ENCODE results near the gene MCRIP1. TPM values are rescaled to one million over a fixed set of nuclear protein-coding genes. Genes with fewer than 3 reads are reported as not detected.

Gene MCRIP1
- polyA plus RNA-seq, 1 of the 3 experiments (the other 2 are of a cell fraction), result 156 TPM

GRCh38 chr17:81821603-81822311 is 11.3 kb downstream of the MCRIP1 start (continued):
- TF ChIP-seq ZBTB33 (IDR thresholded peaks at IDR 0.05; ENCODE audit: borderline replicate concordance, low read depth), result no peak
- TF ChIP-seq RXRA (IDR thresholded peaks at IDR 0.05; ENCODE audit: borderline replicate concordance, low read depth), result no peak
- TF ChIP-seq FOXM1 (IDR thresholded peaks at IDR 0.05; ENCODE audit: low read depth), result no peak
- TF ChIP-seq, protein P1, sequence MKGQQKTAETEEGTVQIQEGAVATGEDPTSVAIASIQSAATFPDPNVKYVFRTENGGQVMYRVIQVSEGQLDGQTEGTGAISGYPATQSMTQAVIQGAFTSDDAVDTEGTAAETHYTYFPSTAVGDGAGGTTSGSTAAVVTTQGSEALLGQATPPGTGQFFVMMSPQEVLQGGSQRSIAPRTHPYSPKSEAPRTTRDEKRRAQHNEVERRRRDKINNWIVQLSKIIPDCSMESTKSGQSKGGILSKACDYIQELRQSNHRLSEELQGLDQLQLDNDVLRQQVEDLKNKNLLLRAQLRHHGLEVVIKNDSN (IDR thresholded peaks at IDR 0.05; ENCODE audit: borderline replicate concordance, low read depth), result no peak
- no peak for TF ChIP-seq POLR2AphosphoS5 (IDR thresholded peaks at IDR 0.05; ENCODE audit: low read depth, low read length)
- no peak for TF ChIP-seq RFX5 (IDR thresholded peaks at IDR 0.05; ENCODE audit: low read length)
- TF ChIP-seq SIN3A (IDR thresholded peaks at IDR 0.05; ENCODE audit: borderline replicate concordance, low read depth, low read length), result no peak
- TF ChIP-seq MXI1 (IDR thresholded peaks at IDR 0.05; ENCODE audit: low read depth, low read length), result peak; percentile 24; the same call in 1 of the 2 replicates
- TF ChIP-seq IRF3 (IDR thresholded peaks at IDR 0.05; ENCODE audit: low read depth, low read length), result no peak
- TF ChIP-seq TAF1 (IDR thresholded peaks at IDR 0.05; ENCODE audit: borderline replicate concordance, low read depth, low read length), result no peak
- TF ChIP-seq EP300 (IDR thresholded peaks at IDR 0.05; ENCODE audit: borderline replicate concordance in 1 of 2, low read depth in 1 of 2, low read length in 1 of 2), result no peak
- no peak for TF ChIP-seq GATA2 (CRISPR knock-in tag; IDR thresholded peaks at IDR 0.05)
- no peak for TF ChIP-seq FOXJ3 (CRISPR knock-in tag; IDR thresholded peaks at IDR 0.05)
- TF ChIP-seq JUND (IDR thresholded peaks at IDR 0.05), result no peak
- no peak for TF ChIP-seq MEF2A (IDR thresholded peaks at IDR 0.05; ENCODE audit: borderline replicate concordance, low read depth)
- TF ChIP-seq, protein P2, sequence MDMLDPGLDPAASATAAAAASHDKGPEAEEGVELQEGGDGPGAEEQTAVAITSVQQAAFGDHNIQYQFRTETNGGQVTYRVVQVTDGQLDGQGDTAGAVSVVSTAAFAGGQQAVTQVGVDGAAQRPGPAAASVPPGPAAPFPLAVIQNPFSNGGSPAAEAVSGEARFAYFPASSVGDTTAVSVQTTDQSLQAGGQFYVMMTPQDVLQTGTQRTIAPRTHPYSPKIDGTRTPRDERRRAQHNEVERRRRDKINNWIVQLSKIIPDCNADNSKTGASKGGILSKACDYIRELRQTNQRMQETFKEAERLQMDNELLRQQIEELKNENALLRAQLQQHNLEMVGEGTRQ (IDR thresholded peaks at IDR 0.05; ENCODE audit: borderline replicate concordance, low read depth, low read length), result no peak
- TF ChIP-seq RAD21 (IDR thresholded peaks at IDR 0.05; ENCODE audit: low read length), result peak; percentile 46
